Uterus (tissue), 2 donors: Measurements from ENCODE around the gene PLPP1.

Experiments used
- POLR2A ChIP-seq, 2 donors: fragments of 450-650 bp; IDR thresholded peaks; one replicate each; pipeline ENCODE4 v1.6.1; 2016; ENCODE audit warnings: antibody characterized with exemption in 2 of 2, mild to moderate bottlenecking in 1 of 2, moderate library complexity in 1 of 2
- TF ChIP-seq, protein P1 (sequence below), 4 experiments: fragments of 200-600 bp in 2 of 4; fragments of 450-650 bp in 2 of 4; sonication (generic) in 2 of 4; IDR thresholded peaks; one replicate each; pipeline ENCODE4 v1.5.1; 2016 to 2019; ENCODE audit warnings: antibody characterized with exemption in 4 of 4, mild to moderate bottlenecking in 2 of 4, moderate library complexity in 1 of 4

DNA sequence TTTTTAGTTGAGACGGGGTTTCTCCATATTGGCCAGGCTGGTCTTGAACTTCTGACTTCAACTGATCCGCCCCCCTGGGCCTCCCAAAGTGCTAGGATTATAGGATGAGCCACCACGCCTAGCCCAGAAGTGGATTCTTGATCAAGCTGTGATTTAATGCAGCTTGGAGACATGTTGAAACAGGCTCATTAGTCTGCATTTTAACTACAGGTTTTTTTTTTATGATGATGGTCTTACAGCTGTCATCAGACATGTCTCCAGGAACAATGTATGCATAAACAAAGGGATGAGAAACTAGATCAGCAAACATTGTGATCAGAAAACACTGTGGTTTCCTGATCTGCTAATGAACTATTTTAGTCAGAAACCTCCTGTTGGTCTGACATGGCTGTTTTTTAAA, 30.0 kb upstream of the PLPP1 start:
- TF ChIP-seq, protein P1, sequence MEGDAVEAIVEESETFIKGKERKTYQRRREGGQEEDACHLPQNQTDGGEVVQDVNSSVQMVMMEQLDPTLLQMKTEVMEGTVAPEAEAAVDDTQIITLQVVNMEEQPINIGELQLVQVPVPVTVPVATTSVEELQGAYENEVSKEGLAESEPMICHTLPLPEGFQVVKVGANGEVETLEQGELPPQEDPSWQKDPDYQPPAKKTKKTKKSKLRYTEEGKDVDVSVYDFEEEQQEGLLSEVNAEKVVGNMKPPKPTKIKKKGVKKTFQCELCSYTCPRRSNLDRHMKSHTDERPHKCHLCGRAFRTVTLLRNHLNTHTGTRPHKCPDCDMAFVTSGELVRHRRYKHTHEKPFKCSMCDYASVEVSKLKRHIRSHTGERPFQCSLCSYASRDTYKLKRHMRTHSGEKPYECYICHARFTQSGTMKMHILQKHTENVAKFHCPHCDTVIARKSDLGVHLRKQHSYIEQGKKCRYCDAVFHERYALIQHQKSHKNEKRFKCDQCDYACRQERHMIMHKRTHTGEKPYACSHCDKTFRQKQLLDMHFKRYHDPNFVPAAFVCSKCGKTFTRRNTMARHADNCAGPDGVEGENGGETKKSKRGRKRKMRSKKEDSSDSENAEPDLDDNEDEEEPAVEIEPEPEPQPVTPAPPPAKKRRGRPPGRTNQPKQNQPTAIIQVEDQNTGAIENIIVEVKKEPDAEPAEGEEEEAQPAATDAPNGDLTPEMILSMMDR (IDR thresholded peaks at IDR 0.05), result no peak
- TF ChIP-seq POLR2A (IDR thresholded peaks at IDR 0.05), result no peak
